SU-DHL-6 (cell line): ENCODE results near the gene ERBB2.

Source experiments
- H2AFZ ChIP-seq: fragments of 200-600 bp; sonication (generic); 2 replicates; pipeline ENCODE4 v1.6.1; 2014; ENCODE audit warnings: low read depth, mild to moderate bottlenecking, moderate library complexity, mixed read lengths, antibody characterized with exemption, low read length; ENCODE audit not compliant: severe bottlenecking
- H3F3A ChIP-seq: fragments of 200-600 bp; shearing (Covaris generic); 2 replicates; pipeline ENCODE4 v1.6.0; 2016; ENCODE audit warnings: antibody characterized with exemption, mild to moderate bottlenecking; ENCODE audit not compliant: insufficient read depth
- H3K27ac ChIP-seq: fragments of 200-600 bp; sonication (generic); 2 replicates; pipeline ENCODE4 v1.5.1; 2016; ENCODE audit warnings: low read depth, mild to moderate bottlenecking, low read length, moderate library complexity, mixed read lengths
- H3K27me3 ChIP-seq: fragments of 200-600 bp; sonication (generic), shearing (Covaris generic); 2 replicates; pipeline ENCODE4 v1.6.0; 2014; ENCODE audit warnings: mild to moderate bottlenecking, low read length
- H3K36me3 ChIP-seq: fragments of 200-600 bp; sonication (generic); 2 replicates; pipeline ENCODE4 v1.6.1; 2014; ENCODE audit warnings: mild to moderate bottlenecking, low read length, mixed read lengths
- H3K4me2 ChIP-seq: fragments of 300-600, 200-600 bp; shearing (Covaris generic), sonication (generic); 2 replicates; pipeline ENCODE4 v1.6.0; 2014; ENCODE audit warnings: low read length, low read depth, mild to moderate bottlenecking; ENCODE audit not compliant: poor library complexity, severe bottlenecking
- H3K4me3 ChIP-seq: fragments of 200-600 bp; sonication (generic); 2 replicates; pipeline ENCODE4 v1.5.1; 2014; ENCODE audit warnings: antibody characterized with exemption, low read length, mild to moderate bottlenecking, mixed read lengths; ENCODE audit not compliant: insufficient read depth, poor library complexity, severe bottlenecking
- H3K79me2 ChIP-seq: fragments of 200-600 bp; sonication (generic); 2 replicates; pipeline ENCODE4 v1.6.1; 2014; ENCODE audit warnings: mild to moderate bottlenecking, low read length, moderate library complexity; ENCODE audit not compliant: insufficient read depth
- H3K9ac ChIP-seq: fragments of 200-600 bp; sonication (generic); 2 replicates; pipeline ENCODE4 v1.7.0; 2014; ENCODE audit warnings: mild to moderate bottlenecking, low read length
- H3K9me2 ChIP-seq: fragments of 200-600 bp; sonication (generic); replicated peaks from 2 replicates; pipeline ENCODE4 v1.6.1; 2014; ENCODE audit warnings: low read length; ENCODE audit not compliant: insufficient read depth
- H3K9me3 ChIP-seq: fragments of 200-600 bp; sonication (generic); 2 replicates; pipeline ENCODE4 v1.6.1; 2014; ENCODE audit warnings: low read length, mixed read lengths; ENCODE audit not compliant: insufficient read depth
- H4K20me1 ChIP-seq: fragments of 200-600 bp; sonication (generic); 2 replicates; pipeline ENCODE4 v1.6.1; 2014; ENCODE audit warnings: low read depth, mild to moderate bottlenecking, antibody characterized with exemption, low read length, moderate library complexity, mixed read lengths
- CTCF ChIP-seq: fragments of 200-600 bp; sonication (generic); IDR thresholded peaks from one replicate; pipeline ENCODE4 v1.5.1; 2017; ENCODE audit warnings: antibody characterized with exemption, mild to moderate bottlenecking, low read length, moderate library complexity; ENCODE audit not compliant: insufficient read depth, poor library complexity, severe bottlenecking
- EZH2phosphoT487 ChIP-seq: fragments of 200-600 bp; sonication (generic), shearing (Covaris generic); conservative IDR thresholded peaks from 2 replicates; pipeline ENCODE4 v1.6.1; 2018; ENCODE audit warnings: mild to moderate bottlenecking, antibody characterized with exemption, low read length, moderate library complexity, mixed read lengths

The ERBB2 gene

GRCh38 chr17:39664581-39665561 lies 35.0 kb upstream of the ERBB2 start, which contains the start of gene TCAP:
Gene TCAP, plus strand, starts transcription at chr17:39665349. Its CDS starts 11 bp downstream, at chr17:39665360.
- Histone ChIP-seq H3K4me3 (no peak within 1 kb of the TSS), H3K27me3 (no peaks in the 10 kb centered on the region), H3K27ac (no peak within 1 kb of the TSS), H4K20me1 (no peaks in the 10 kb centered on the region), H3K9ac (no peak within 1 kb of the TSS), H3K4me2 (no peak within 1 kb of the TSS), H3K79me2 (no peaks in the 10 kb centered on the region), H3K36me3 (no peaks in the 10 kb centered on the region), H2AFZ (no peak within 1 kb of the TSS), H3K9me2 (no peaks in the 10 kb centered on the region), H3F3A (no peaks in the 10 kb centered on the region), H3K9me3 (no peaks in the 10 kb centered on the region)
- TF ChIP-seq CTCF (no peak), EZH2phosphoT487 (no peak)

GRCh38 chr17:39665642-39666224 lies 34.1 kb upstream of the ERBB2 start:
- Histone ChIP-seq H4K20me1 (no peaks in the 10 kb centered on the region), H3K27ac (no peak overlapping the region), H3F3A (no peaks in the 10 kb centered on the region), H3K4me3 (no peak overlapping the region), H3K9ac (no peak overlapping the region), H3K9me3 (no peaks in the 10 kb centered on the region), H3K9me2 (no peaks in the 10 kb centered on the region), H3K27me3 (no peaks in the 10 kb centered on the region), H3K4me2 (no peak overlapping the region), H3K36me3 (no peaks in the 10 kb centered on the region), H3K79me2 (no peaks in the 10 kb centered on the region), H2AFZ (no peak overlapping the region)
- TF ChIP-seq EZH2phosphoT487 = no peak
- no peak for TF ChIP-seq CTCF

GRCh38 chr17:39666231-39666600 lies 33.6 kb upstream of the ERBB2 start:
- H3F3A ChIP-seq = no peaks in the 10 kb centered on the region
- no peaks in the 10 kb centered on the region for H3K79me2 ChIP-seq
- no peak overlapping the region for H2AFZ ChIP-seq
- no peaks in the 10 kb centered on the region for H3K36me3 ChIP-seq
- no peaks in the 10 kb centered on the region for H3K9me3 ChIP-seq
- H3K9ac ChIP-seq = no peak overlapping the region
- H3K4me3 ChIP-seq = no peak overlapping the region
- no peaks in the 10 kb centered on the region for H3K9me2 ChIP-seq
- H3K27me3 ChIP-seq = no peaks in the 10 kb centered on the region
- no peak for TF ChIP-seq EZH2phosphoT487
- TF ChIP-seq CTCF = no peak
- no peak overlapping the region for H3K27ac ChIP-seq
- H3K4me2 ChIP-seq = no peak overlapping the region
- no peaks in the 10 kb centered on the region for H4K20me1 ChIP-seq
